ENCODE data around the gene TOP3A. TPM values are rescaled to one million over a fixed set of nuclear protein-coding genes. Genes with fewer than 3 reads are reported as not detected.

Gene TOP3A
- total and polyA plus RNA-seq, 2 donors (not counting 1 experiment from before 2014, with no cell fraction given) = 13.4 to 55.8 TPM

DNA sequence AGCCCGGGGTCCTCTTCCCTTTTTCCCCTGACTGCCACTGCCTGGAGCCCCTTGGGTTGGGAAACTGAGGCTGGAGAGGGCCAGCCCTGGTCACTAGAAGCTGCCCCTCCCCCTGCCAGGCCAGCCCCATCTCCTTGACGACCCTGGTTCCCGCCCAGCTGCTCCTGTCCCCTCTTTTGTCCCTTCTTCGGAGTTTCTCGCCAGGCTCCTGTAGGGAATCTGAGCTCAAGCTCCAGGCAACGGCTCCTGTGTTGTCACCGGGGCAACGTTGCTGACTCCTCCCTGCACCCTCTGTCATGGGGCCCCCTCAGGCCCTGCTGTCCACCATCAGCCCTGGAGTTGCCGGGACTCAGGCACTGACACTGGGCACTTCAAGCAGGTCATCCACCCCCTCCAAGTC, 83.6 kb downstream of the TOP3A start:
- Histone ChIP-seq H2AFZ (ENCODE audit: insufficient read depth, low read depth, low read length, poor library complexity, severe bottlenecking) (no peak overlapping the region), H3K9me3 (ENCODE audit: control extremely low read depth in 1 of 3, control insufficient read depth in 2 of 3, insufficient read depth in 1 of 3, low read length in 2 of 3) (no peaks in the 10 kb centered on the region), H3K4me1 (ENCODE audit: control insufficient read depth in 2 of 2, insufficient read depth in 2 of 2, low read length in 2 of 2) (peaks cover 4 to 6% of the 10 kb centered on the region in 2 donors), H4K20me1 (ENCODE audit: control insufficient read depth, insufficient read depth, low read length, poor library complexity, severe bottlenecking) (no peaks in the 10 kb centered on the region), H3K9ac (ENCODE audit: low read length) (no peak overlapping the region), H3K4me3 (ENCODE audit: control extremely low read depth in 1 of 5, extremely low read depth in 1 of 5, insufficient read depth in 1 of 5, low read depth in 2 of 5, low read length in 4 of 5) (no peak overlapping the region), H3K36me3 (replicated peaks in 1 of 2; ENCODE audit: control extremely low read depth in 1 of 2, control insufficient read depth in 1 of 2, extremely low read depth in 1 of 2, insufficient read depth in 2 of 2, low read length in 1 of 2) (peaks cover 0 to 9% of the 10 kb centered on the region in 2 experiments), H3K27ac (ENCODE audit: low read length in 2 of 2) (no peak overlapping the region), H3K4me2 (replicated peaks; ENCODE audit: low read depth, low read length, poor library complexity, severe bottlenecking) (no peak overlapping the region), H3K27me3 (replicated peaks in 1 of 4; ENCODE audit: control extremely low read depth in 1 of 4, control insufficient read depth in 3 of 4, insufficient read depth in 4 of 4, low read length in 3 of 4) (no peaks in the 10 kb centered on the region), H3K79me2 (ENCODE audit: control insufficient read depth, insufficient read depth, low read length) (peaks cover 10% of the 10 kb centered on the region)
- no peak overlapping the region for H3K4me3 Mint-ChIP-seq
- TF ChIP-seq, protein P1, sequence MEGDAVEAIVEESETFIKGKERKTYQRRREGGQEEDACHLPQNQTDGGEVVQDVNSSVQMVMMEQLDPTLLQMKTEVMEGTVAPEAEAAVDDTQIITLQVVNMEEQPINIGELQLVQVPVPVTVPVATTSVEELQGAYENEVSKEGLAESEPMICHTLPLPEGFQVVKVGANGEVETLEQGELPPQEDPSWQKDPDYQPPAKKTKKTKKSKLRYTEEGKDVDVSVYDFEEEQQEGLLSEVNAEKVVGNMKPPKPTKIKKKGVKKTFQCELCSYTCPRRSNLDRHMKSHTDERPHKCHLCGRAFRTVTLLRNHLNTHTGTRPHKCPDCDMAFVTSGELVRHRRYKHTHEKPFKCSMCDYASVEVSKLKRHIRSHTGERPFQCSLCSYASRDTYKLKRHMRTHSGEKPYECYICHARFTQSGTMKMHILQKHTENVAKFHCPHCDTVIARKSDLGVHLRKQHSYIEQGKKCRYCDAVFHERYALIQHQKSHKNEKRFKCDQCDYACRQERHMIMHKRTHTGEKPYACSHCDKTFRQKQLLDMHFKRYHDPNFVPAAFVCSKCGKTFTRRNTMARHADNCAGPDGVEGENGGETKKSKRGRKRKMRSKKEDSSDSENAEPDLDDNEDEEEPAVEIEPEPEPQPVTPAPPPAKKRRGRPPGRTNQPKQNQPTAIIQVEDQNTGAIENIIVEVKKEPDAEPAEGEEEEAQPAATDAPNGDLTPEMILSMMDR (IDR thresholded peaks at IDR 0.05) = no peak
- no peak for TF ChIP-seq EZH2 (IDR thresholded peaks at IDR 0.05; ENCODE audit: borderline replicate concordance, insufficient read depth, low read depth, low read length, poor library complexity, severe bottlenecking)
- intact Hi-C loops (cut with micrococcal nuclease) = no loop called here
- no peak for ATAC-seq (ENCODE audit: low read depth)
- peaks cover 4% of the 10 kb centered on the region for H3K4me1 Mint-ChIP-seq
- no peaks in the 10 kb centered on the region for H3K27me3 Mint-ChIP-seq
- no peaks in the 10 kb centered on the region for H3K9me3 Mint-ChIP-seq (ENCODE audit: insufficient read depth)
- no peak overlapping the region for H3K27ac Mint-ChIP-seq
- DNase-seq = no peak
- CTCF ChIA-PET = no interaction called here
- WGBS (ENCODE audit: insufficient coverage) = 91% methylated on average over 8 of the region's 9 CpGs
- POLR2A ChIA-PET = no interaction called here

DNA sequence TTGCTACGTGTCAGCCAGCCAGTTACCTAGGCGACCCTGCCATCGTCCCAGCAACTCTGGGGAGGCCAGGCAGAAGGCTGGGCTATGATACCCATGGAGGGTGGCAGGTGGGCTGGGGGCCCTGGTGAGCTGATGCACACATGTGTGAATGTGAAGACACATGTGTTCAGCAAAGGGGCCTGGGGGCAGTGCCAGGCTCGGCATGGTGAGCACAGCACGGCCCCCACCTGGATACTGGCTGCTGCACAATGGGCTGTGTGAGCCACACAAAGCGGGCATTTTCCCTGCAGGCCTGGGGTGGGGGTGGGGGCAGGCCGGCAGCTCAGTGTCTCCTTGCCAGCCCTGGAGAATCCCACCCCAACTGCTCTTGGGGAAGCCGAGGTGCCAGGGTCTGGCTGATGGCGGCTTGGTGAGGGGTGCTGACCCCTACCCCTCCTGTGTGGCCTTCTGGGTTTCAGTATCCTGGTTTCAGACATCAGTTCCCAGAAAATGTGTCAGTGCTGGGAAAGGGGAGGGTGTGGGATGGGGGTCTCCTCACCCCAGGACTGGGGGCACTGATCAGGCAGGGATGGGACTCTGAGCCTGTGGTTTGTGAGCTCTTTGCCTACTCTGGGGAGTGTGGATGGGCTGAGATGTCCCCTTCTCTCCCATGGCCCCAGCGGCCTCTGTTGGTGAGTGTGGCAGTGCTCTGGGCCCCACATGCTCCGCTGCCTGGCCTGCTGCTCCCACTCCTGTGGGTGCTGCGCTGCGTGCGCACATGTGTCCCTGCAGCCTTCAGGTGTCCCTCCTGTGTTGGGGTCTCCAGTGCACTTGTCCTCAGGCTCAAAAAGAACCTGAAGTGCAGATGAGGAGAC, 84.3 kb downstream of the TOP3A start:
- H3K4me3 Mint-ChIP-seq = no peak overlapping the region
- Histone ChIP-seq H3K79me2 (ENCODE audit: control insufficient read depth, insufficient read depth, low read length) (peaks cover 13% of the 10 kb centered on the region), H3K4me1 (ENCODE audit: control insufficient read depth in 2 of 2, insufficient read depth in 2 of 2, low read length in 2 of 2) (peaks cover 6 to 10% of the 10 kb centered on the region in 2 donors), H3K36me3 (replicated peaks in 1 of 2; ENCODE audit: control extremely low read depth in 1 of 2, control insufficient read depth in 1 of 2, extremely low read depth in 1 of 2, insufficient read depth in 2 of 2, low read length in 1 of 2) (peaks cover 0 to 7% of the 10 kb centered on the region in 2 experiments), H3K27ac (ENCODE audit: low read length in 2 of 2) (no peak overlapping the region), H2AFZ (ENCODE audit: insufficient read depth, low read depth, low read length, poor library complexity, severe bottlenecking) (no peak overlapping the region), H3K4me2 (replicated peaks; ENCODE audit: low read depth, low read length, poor library complexity, severe bottlenecking) (no peak overlapping the region), H4K20me1 (ENCODE audit: control insufficient read depth, insufficient read depth, low read length, poor library complexity, severe bottlenecking) (no peaks in the 10 kb centered on the region), H3K9me3 (ENCODE audit: control extremely low read depth in 1 of 3, control insufficient read depth in 2 of 3, insufficient read depth in 1 of 3, low read length in 2 of 3) (no peaks in the 10 kb centered on the region), H3K27me3 (replicated peaks in 1 of 4; ENCODE audit: control extremely low read depth in 1 of 4, control insufficient read depth in 3 of 4, insufficient read depth in 4 of 4, low read length in 3 of 4) (no peaks in the 10 kb centered on the region), H3K4me3 (ENCODE audit: control extremely low read depth in 1 of 5, extremely low read depth in 1 of 5, insufficient read depth in 1 of 5, low read depth in 2 of 5, low read length in 4 of 5) (no peak overlapping the region), H3K9ac (ENCODE audit: low read length) (no peak overlapping the region)
- no peaks in the 10 kb centered on the region for H3K27me3 Mint-ChIP-seq
- H3K4me1 Mint-ChIP-seq = peaks cover 7% of the 10 kb centered on the region
- no peak overlapping the region for H3K27ac Mint-ChIP-seq
- no peak for DNase-seq
- TF ChIP-seq EZH2 (IDR thresholded peaks at IDR 0.05; ENCODE audit: borderline replicate concordance, insufficient read depth, low read depth, low read length, poor library complexity, severe bottlenecking) = no peak
- TF ChIP-seq, protein P1 (IDR thresholded peaks at IDR 0.05) = no peak
- CTCF ChIA-PET = no interaction called here
- 89% methylated on average over 14 of the region's 14 CpGs for WGBS (ENCODE audit: insufficient coverage)
- H3K9me3 Mint-ChIP-seq (ENCODE audit: insufficient read depth) = no peaks in the 10 kb centered on the region
- ATAC-seq (ENCODE audit: low read depth) = no peak
- POLR2A ChIA-PET = no interaction called here
- intact Hi-C loops (cut with micrococcal nuclease) = no loop called here
